LHCN-M2 (cell line): ENCODE results near the gene DUS3L. TPM values are rescaled to one million over a fixed set of nuclear protein-coding genes. Genes with fewer than 3 reads are reported as not detected.
"Not testable (repeated sequence)": the region's sequence is repeated elsewhere in the genome, so short reads cannot be mapped to it uniquely, and the experiment has no call there.

ENCODE experiments used
- DNase-seq: peaks from one replicate; pipeline ENCODE4 v3.0.0-alpha.2; 2012; ENCODE audit warnings: low read depth
- total RNA-seq: library from RNA; depleted of rRNA; stranded (reverse); fragments of >200 nt; gene quantifications from 2 replicates; pipeline ENCODE4 v1.2.3, GENCODE V29; 2014

Gene DUS3L
- total RNA-seq, 1 experiment from 2014 or later = 44.6 TPM

GRCh38 chr19:5801796-5802619 lies 11.0 kb upstream of the DUS3L start:
- peak; percentile 35 for DNase-seq

GRCh38 chr19:5800361-5801270 lies 9.7 kb upstream of the DUS3L start:
- DNase-seq = no peak

GRCh38 chr19:5799247-5800241 lies 8.6 kb upstream of the DUS3L start:
- no peak for DNase-seq

GRCh38 chr19:5798244-5798643 lies 7.3 kb upstream of the DUS3L start:
- no peak for DNase-seq

- no peak for DNase-seq
Measured at GRCh38 chr19:5795382-5795919, 4.5 kb upstream of the DUS3L start.

GRCh38 chr19:5793188-5793587 lies 2.2 kb upstream of the DUS3L start:
- no peak for DNase-seq

- no peak for DNase-seq
Measured at GRCh38 chr19:5792224-5792623, 1.3 kb upstream of the DUS3L start.

- no peak for DNase-seq
Measured at GRCh38 chr19:5789886-5790558, 941 bp downstream of the DUS3L start.

GRCh38 chr19:5789351-5789761 lies 1.6 kb downstream of the DUS3L start:
- DNase-seq = no peak

- no peak for DNase-seq
Measured at GRCh38 chr19:5788422-5788821, 2.5 kb downstream of the DUS3L start.

- no peak for DNase-seq
Measured at GRCh38 chr19:5787409-5788182, 3.4 kb downstream of the DUS3L start.

- no peak for DNase-seq
Measured at GRCh38 chr19:5786593-5787408, 4.2 kb downstream of the DUS3L start.

GRCh38 chr19:5785423-5785822 lies 5.5 kb downstream of the DUS3L start:
- DNase-seq = no peak

GRCh38 chr19:5784581-5785147 lies 6.3 kb downstream of the DUS3L start, which contains the start of gene PRR22:
Gene PRR22, minus strand, starts transcription at chr19:5784746. Its CDS starts 86 bp downstream, at chr19:5784660.
- no peak for DNase-seq

GRCh38 chr19:5782945-5783919 lies 7.7 kb downstream of the DUS3L start:
- DNase-seq = no peak

GRCh38 chr19:5782322-5782721 lies 8.6 kb downstream of the DUS3L start:
- DNase-seq = no peak

GRCh38 chr19:5780916-5781315 lies 10.0 kb downstream of the DUS3L start:
- not testable (repeated sequence) for DNase-seq
